ACC112 (cell line): ENCODE data around the gene RNF208.
A peak's percentile ranks its signal among the peaks of the same experiment; 100 is the strongest.
"Not testable (repeated sequence)": the region's sequence is repeated elsewhere in the genome, so short reads cannot be mapped to it uniquely, and the experiment has no call there.

Source experiments
- H2AFZ ChIP-seq: fragments of 200-600 bp; sonication (generic); one replicate; pipeline ENCODE4 v1.6.0; 2017; ENCODE audit warnings: antibody characterized with exemption, low read length; ENCODE audit not compliant: unreplicated experiment
- H3K27ac ChIP-seq: fragments of 200-600 bp; sonication (generic); 2 replicates; pipeline ENCODE4 v1.5.1; 2014; ENCODE audit warnings: low read depth, mild to moderate bottlenecking, antibody characterized with exemption, low read length, moderate library complexity
- H3K27me3 ChIP-seq: fragments of 200-600 bp; sonication (generic); 2 replicates; pipeline ENCODE4 v1.6.1; 2014; ENCODE audit warnings: mild to moderate bottlenecking, antibody characterized with exemption, low read length, moderate library complexity, mixed read lengths; ENCODE audit not compliant: insufficient read depth
- H3K36me3 ChIP-seq: fragments of 200-600 bp; sonication (generic); 2 replicates; pipeline ENCODE4 v1.6.1; 2016; ENCODE audit warnings: mild to moderate bottlenecking, antibody characterized with exemption, low read length, moderate library complexity, mixed read lengths; ENCODE audit not compliant: insufficient read depth
- H3K4me1 ChIP-seq: fragments of 200-600 bp; sonication (generic); one replicate; pipeline ENCODE4 v1.6.1; 2016; ENCODE audit warnings: low read length, mixed read lengths; ENCODE audit not compliant: insufficient read depth, unreplicated experiment, control insufficient read depth
- H3K4me3 ChIP-seq: fragments of 200-600 bp; sonication (generic); 2 replicates; pipeline ENCODE4 v1.5.1; 2014; ENCODE audit warnings: mild to moderate bottlenecking, low read depth, low read length
- H3K79me2 ChIP-seq: fragments of 200-600 bp; sonication (generic); one replicate; pipeline ENCODE4 v1.6.0; 2016; ENCODE audit warnings: low read length; ENCODE audit not compliant: control insufficient read depth, unreplicated experiment, insufficient read depth

RNF208 gene

GRCh38 chr9:137243626-137244485 is 21.8 kb upstream of the RNF208 start:
- Histone ChIP-seq H3K36me3 (peaks cover 15% of the 10 kb centered on the region; the same call in 1 of the 2 replicates), H3K27me3 (no peaks in the 10 kb centered on the region), H3K27ac (no peak overlapping the region), H3K4me3 (peak overlapping the region; percentile 99; the same call in 1 of the 2 replicates), H3K79me2 (peaks cover 31% of the 10 kb centered on the region), H2AFZ (no peak overlapping the region), H3K4me1 (peaks cover 22% of the 10 kb centered on the region)

GRCh38 chr9:137243266-137243625 is 21.2 kb upstream of the RNF208 start:
- not testable (repeated sequence) for H2AFZ ChIP-seq, H3K27ac ChIP-seq, H3K27me3 ChIP-seq
- peaks cover 37% of the 10 kb centered on the region for H3K79me2 ChIP-seq
- H3K4me1 ChIP-seq: peaks cover 28% of the 10 kb centered on the region
- peaks cover 15% of the 10 kb centered on the region; the same call in 1 of the 2 replicates for H3K36me3 ChIP-seq
- H3K4me3 ChIP-seq: peak overlapping the region; percentile 99; the same call in 1 of the 2 replicates

- Histone ChIP-seq H3K4me3 (peak overlapping the region; percentile 99), H3K79me2 (peaks cover 39% of the 10 kb centered on the region), H3K36me3 (peaks cover 15% of the 10 kb centered on the region; the same call in 1 of the 2 replicates), H3K27me3 (no peaks in the 10 kb centered on the region), H3K27ac (peak overlapping the region; percentile 68; the same call in 1 of the 2 replicates), H3K4me1 (peaks cover 30% of the 10 kb centered on the region), H2AFZ (no peak overlapping the region)
Observed at GRCh38 chr9:137242269-137243203, 20.5 kb upstream of the RNF208 start.

- Histone ChIP-seq H3K27me3 (no peaks in the 10 kb centered on the region), H3K36me3 (peaks cover 15% of the 10 kb centered on the region; the same call in 1 of the 2 replicates), H2AFZ (no peak overlapping the region), H3K4me1 (peaks cover 32% of the 10 kb centered on the region), H3K27ac (peak overlapping the region; percentile 73), H3K4me3 (peak overlapping the region; percentile 99), H3K79me2 (peaks cover 41% of the 10 kb centered on the region)
Observed at GRCh38 chr9:137241490-137242268, 19.6 kb upstream of the RNF208 start.

- Histone ChIP-seq H3K27ac (peak within 1 kb of the TSS; percentile 88), H3K36me3 (peaks cover 15% of the 10 kb centered on the region; the same call in 1 of the 2 replicates), H3K4me1 (peaks cover 34% of the 10 kb centered on the region), H3K27me3 (no peaks in the 10 kb centered on the region), H2AFZ (peak within 1 kb of the TSS; percentile 21), H3K79me2 (peaks cover 41% of the 10 kb centered on the region), H3K4me3 (peak within 1 kb of the TSS; percentile 99)
Observed at GRCh38 chr9:137240841-137241489, 18.9 kb upstream of the RNF208 start, which contains the start of gene TUBB4B. Gene TUBB4B, plus strand, starts transcription at chr9:137241287. Its CDS starts 74 bp downstream, at chr9:137241361.

GRCh38 chr9:137240318-137240840 is 18.3 kb upstream of the RNF208 start:
- peak overlapping the region; percentile 21 for H2AFZ ChIP-seq
- peak overlapping the region; percentile 91 for H3K4me3 ChIP-seq
- H3K27me3 ChIP-seq: no peaks in the 10 kb centered on the region
- peaks cover 15% of the 10 kb centered on the region; the same call in 1 of the 2 replicates for H3K36me3 ChIP-seq
- peaks cover 34% of the 10 kb centered on the region for H3K4me1 ChIP-seq
- H3K79me2 ChIP-seq: peaks cover 41% of the 10 kb centered on the region
- peak overlapping the region; percentile 88 for H3K27ac ChIP-seq

- peak overlapping the region; percentile 91 for H3K4me3 ChIP-seq
- H3K27me3 ChIP-seq: not testable (repeated sequence)
- peak overlapping the region; percentile 88 for H3K27ac ChIP-seq
- H2AFZ ChIP-seq: peak overlapping the region; percentile 21
- peaks cover 41% of the 10 kb centered on the region for H3K79me2 ChIP-seq
- peaks cover 15% of the 10 kb centered on the region; the same call in 1 of the 2 replicates for H3K36me3 ChIP-seq
- H3K4me1 ChIP-seq: peaks cover 34% of the 10 kb centered on the region
Observed at GRCh38 chr9:137239541-137240200, 17.6 kb upstream of the RNF208 start.

- H3K27ac ChIP-seq: no peak overlapping the region
- H3K4me3 ChIP-seq: no peak overlapping the region
- H3K27me3 ChIP-seq: no peaks in the 10 kb centered on the region
- H3K36me3 ChIP-seq: peaks cover 14% of the 10 kb centered on the region; the same call in 1 of the 2 replicates
- peaks cover 29% of the 10 kb centered on the region for H3K79me2 ChIP-seq
- H3K4me1 ChIP-seq: peaks cover 21% of the 10 kb centered on the region
- no peak overlapping the region for H2AFZ ChIP-seq
Observed at GRCh38 chr9:137237759-137238726, 16.0 kb upstream of the RNF208 start.
